H1 (cell line): ENCODE data around the gene TBC1D7. TPM values are rescaled to one million over a fixed set of nuclear protein-coding genes. Genes with fewer than 3 reads are reported as not detected.
A peak's percentile ranks its signal among the peaks of the same experiment; 100 is the strongest.

Experiments used
- CTCF ChIA-PET: fragments of 300-600 bp; sonication (Branson Sonifier 250); formaldehyde crosslinking; loops from one replicate; lab custom pipeline; 2021; ENCODE audit not compliant: partially characterized antibody; lab: Charles Lee
- POLR2A ChIA-PET: fragments of 300-600 bp; sonication (Branson Sonifier 250); formaldehyde crosslinking; loops from one replicate; lab custom pipeline; 2021; ENCODE audit warnings: inconsistent platforms; ENCODE audit not compliant: partially characterized antibody; lab: Charles Lee
- DNase-seq, 2 experiments: peaks; one replicate each; pipeline versions ENCODE4 v3.0.0 to v3.0.0-alpha.2; 2010 to 2022; ENCODE audit warnings: low spot score in 2 of 2, low read depth in 1 of 2, mixed read lengths in 1 of 2
- FAIRE-seq: peaks from 2 replicates; lab custom pipeline; 2011; peaks lifted over from hg19 to GRCh38; lab: Jason Lieb, UNC
- H2AFZ ChIP-seq: 2 replicates; pipeline ENCODE4 v1.8.1; 2012; ENCODE audit warnings: low read length, inconsistent platforms
- H2AK5ac ChIP-seq: 2 replicates; pipeline ENCODE4 v1.6.1; 2013; ENCODE audit warnings: low read depth, low read length
- H2BK120ac ChIP-seq: replicated peaks from 2 replicates; pipeline ENCODE3; 2013; ENCODE audit warnings: low read depth, low read length, inconsistent platforms
- H2BK12ac ChIP-seq: 2 replicates; pipeline ENCODE4 v1.6.1; 2013; ENCODE audit warnings: low read depth, low read length
- H2BK15ac ChIP-seq: 2 replicates; pipeline ENCODE4 v1.6.1; 2013; ENCODE audit warnings: low read length
- H2BK20ac ChIP-seq: 2 replicates; pipeline ENCODE4 v1.6.1; 2013; ENCODE audit warnings: low read length
- H2BK5ac ChIP-seq: 2 replicates; pipeline ENCODE4 v1.6.1; 2013; ENCODE audit warnings: low read depth, low read length
- H3K14ac ChIP-seq: 2 replicates; pipeline ENCODE4 v1.6.1; 2013; ENCODE audit warnings: inconsistent platforms; ENCODE audit not compliant: insufficient read length
- H3K18ac ChIP-seq: 2 replicates; pipeline ENCODE4 v1.6.1; 2013; ENCODE audit warnings: low read length; ENCODE audit errors: extremely low read depth
- H3K23ac ChIP-seq: 2 replicates; pipeline ENCODE4 v1.6.1; 2013; ENCODE audit warnings: inconsistent platforms; ENCODE audit not compliant: insufficient read length
- H3K23me2 ChIP-seq: 2 replicates; pipeline ENCODE4 v1.6.1; 2013; ENCODE audit warnings: low read depth, low read length
- H3K27ac ChIP-seq: 2 replicates; pipeline ENCODE4 v1.6.1; 2011; ENCODE audit warnings: low read depth, low read length, inconsistent platforms
- H3K27me3 ChIP-seq, 4 experiments: replicated peaks in 1 of 4; 1 replicate in 1 of 4; 2 replicates in 3 of 4; pipeline versions ENCODE4 v1.6.1 to v1.8.1; 2011 to 2013; ENCODE audit warnings: low read length in 3 of 4, mild to moderate bottlenecking in 3 of 4, inconsistent platforms in 2 of 4, mixed read lengths in 2 of 4, moderate library complexity in 1 of 4; ENCODE audit not compliant: control insufficient read depth in 3 of 4, insufficient read depth in 3 of 4; ENCODE audit errors: extremely low read depth in 1 of 4
- H3K36me3 ChIP-seq, 4 experiments: 2 replicates each; pipeline versions ENCODE4 v1.6.1 to v1.8.1; 2011 to 2013; ENCODE audit warnings: mild to moderate bottlenecking in 4 of 4, low read length in 3 of 4, moderate library complexity in 2 of 4, control low read depth in 1 of 4, inconsistent platforms in 1 of 4; ENCODE audit not compliant: insufficient read depth in 4 of 4, control insufficient read depth in 2 of 4
- H3K4ac ChIP-seq: replicated peaks from 2 replicates; pipeline ENCODE3; 2013; ENCODE audit warnings: low read length, low read depth, mixed read lengths, inconsistent platforms; ENCODE audit not compliant: insufficient read length
- H3K4me1 ChIP-seq, 4 experiments: replicated peaks in 1 of 4; 1 replicate in 1 of 4; 2 replicates in 3 of 4; pipeline versions ENCODE4 v1.6.1 to v1.8.1; 2011 to 2013; ENCODE audit warnings: low read length in 3 of 4, inconsistent platforms in 2 of 4, mixed read lengths in 1 of 4; ENCODE audit not compliant: insufficient read depth in 4 of 4, control insufficient read depth in 3 of 4
- H3K4me2 ChIP-seq, 2 experiments: 2 replicates each; pipeline versions ENCODE4 v1.6.1 to v1.8.1; 2011 to 2013; ENCODE audit warnings: low read depth in 2 of 2, low read length in 2 of 2, control low read depth in 1 of 2, inconsistent platforms in 1 of 2, mild to moderate bottlenecking in 1 of 2; ENCODE audit not compliant: insufficient read depth in 1 of 2
- H3K4me3 ChIP-seq, 4 experiments: fragments of 200-600, 300-600 bp in 1 of 4; sonication (generic), shearing (Covaris generic), sonication (Bioruptor Twin) in 1 of 4; 2 replicates each; pipeline versions ENCODE4 v1.5.1 to v1.8.1; 2011 to 2016; ENCODE audit warnings: low read length in 4 of 4, low read depth in 3 of 4, control low read depth in 2 of 4, inconsistent platforms in 2 of 4, mild to moderate bottlenecking in 2 of 4, mixed read lengths in 1 of 4, moderate library complexity in 1 of 4; ENCODE audit not compliant: insufficient read depth in 2 of 4; ENCODE audit errors: extremely low read depth in 1 of 4
- H3K56ac ChIP-seq: replicated peaks from 2 replicates; pipeline ENCODE3; 2013; ENCODE audit warnings: low read depth, mild to moderate bottlenecking, mixed read lengths, low read length, inconsistent platforms; ENCODE audit not compliant: insufficient read length
- H3K79me1 ChIP-seq: 2 replicates; pipeline ENCODE4 v1.6.1; 2013; ENCODE audit warnings: low read depth, low read length, control low read depth
- H3K79me2 ChIP-seq, 2 experiments: 2 replicates each; pipeline versions ENCODE4 v1.6.1 to v1.8.1; 2012 to 2013; ENCODE audit warnings: low read length in 2 of 2, mild to moderate bottlenecking in 2 of 2, inconsistent platforms in 1 of 2; ENCODE audit not compliant: insufficient read depth in 2 of 2, control insufficient read depth in 1 of 2
- H3K9ac ChIP-seq, 4 experiments: replicated peaks in 1 of 4; 1 replicate in 1 of 4; 2 replicates in 3 of 4; pipeline versions ENCODE4 v1.6.1 to v1.8.1; 2011 to 2013; ENCODE audit warnings: low read depth in 3 of 4, low read length in 3 of 4, control low read depth in 2 of 4, mild to moderate bottlenecking in 2 of 4, moderate library complexity in 2 of 4, inconsistent platforms in 1 of 4; ENCODE audit errors: extremely low read depth in 1 of 4
- H3K9me3 ChIP-seq, 2 experiments: 2 replicates each; pipeline versions ENCODE4 v1.6.1 to v1.8.1; 2012 to 2013; ENCODE audit warnings: mild to moderate bottlenecking in 2 of 2, moderate library complexity in 2 of 2, control low read depth in 1 of 2, inconsistent platforms in 1 of 2, low read depth in 1 of 2, low read length in 1 of 2, mixed read lengths in 1 of 2; ENCODE audit not compliant: insufficient read depth in 2 of 2
- H4K20me1 ChIP-seq, 2 experiments: replicated peaks in 1 of 2; 2 replicates each; pipeline versions ENCODE3 to v1.8.1; 2011 to 2013; ENCODE audit warnings: inconsistent platforms in 2 of 2, low read length in 2 of 2, mild to moderate bottlenecking in 1 of 2; ENCODE audit not compliant: insufficient read depth in 2 of 2, control insufficient read depth in 1 of 2
- H4K5ac ChIP-seq: 2 replicates; pipeline ENCODE4 v1.6.1; 2013; ENCODE audit warnings: low read length, low read depth, mixed read lengths, inconsistent platforms; ENCODE audit not compliant: insufficient read length
- H4K8ac ChIP-seq: 2 replicates; pipeline ENCODE4 v1.8.0; 2013; ENCODE audit warnings: mild to moderate bottlenecking, moderate library complexity, low read length, inconsistent platforms; ENCODE audit not compliant: insufficient read depth; ENCODE audit errors: extremely low read depth
- H4K91ac ChIP-seq: replicated peaks from 2 replicates; pipeline ENCODE3; 2013; ENCODE audit warnings: low read length, mixed read lengths, inconsistent platforms; ENCODE audit not compliant: insufficient read length
- ATF3 ChIP-seq: IDR thresholded peaks from 2 replicates; pipeline ENCODE4 v1.6.1; 2011; ENCODE audit warnings: low read depth, mild to moderate bottlenecking, low read length; ENCODE audit not compliant: insufficient read depth
- RBBP5 ChIP-seq: IDR thresholded peaks from 2 replicates; pipeline ENCODE4 v1.7.1; 2012; ENCODE audit warnings: low read depth, mild to moderate bottlenecking, inconsistent platforms, low read length, moderate library complexity, borderline replicate concordance
- WGBS, 2 experiments: shearing (Covaris generic) in 1 of 2; methylation state at CpG; one replicate each; pipeline versions ENCODE4 v1.1.6 to v1.1.7; 2013 to 2015; ENCODE audit warnings: low lambda C conversion rate in 2 of 2, mixed read lengths in 2 of 2, inconsistent platforms in 1 of 2, low coverage in 1 of 2, missing lambda C conversion rate in 1 of 2; ENCODE audit not compliant: insufficient replicate concordance in 2 of 2, insufficient coverage in 1 of 2, insufficient read length in 1 of 2; ENCODE audit errors: extremely low coverage in 1 of 2, missing lambda C conversion rate in 1 of 2; 5-methylcytosine and 5-hydroxymethylcytosine counted together
- polyA plus RNA-seq, 7 experiments: library from polyadenylated mRNA; depleted of rRNA in 3 of 7; stranded (reverse) in 5 of 7; unstranded in 2 of 7; fragments of >200 nt in 5 of 7; fragments of 200-250 nt in 2 of 7; gene quantifications; 1 replicate in 5 of 7; 2 replicates in 1 of 7; 4 replicates in 1 of 7; pipeline versions ENCODE4 v1.2.1 to v1.2.3, GENCODE V29; 2011 to 2013; ENCODE audit warnings: missing spikeins in 2 of 7, mixed read lengths in 2 of 7
- total RNA-seq: library from RNA; stranded (reverse); fragmentation: NEBNext Ultra II Directional; extraction: Animal tissue kit (Norgen Biotek cat#: 25700); gene quantifications from 2 replicates; pipeline ENCODE4 v1.2.1, GENCODE V29; 2021

Gene TBC1D7
- total and polyA plus RNA-seq, 2 of the 8 experiments (the other 6 are each of a cell fraction or from before 2014, with no cell fraction given): 46.1 to 55.2 TPM

GRCh38 chr6:13300643-13301590, 27.4 kb downstream of the TBC1D7 start:
- Histone ChIP-seq H2BK15ac (no peak overlapping the region), H3K4me2 (no peak overlapping the region), H4K8ac (no peak overlapping the region), H3K27ac (no peak overlapping the region), H2AK5ac (no peak overlapping the region), H2BK20ac (no peak overlapping the region), H4K20me1 (peaks cover 7 to 10% of the 10 kb centered on the region in 2 experiments), H3K79me1 (0 out of 2 replicates have a peak, but pooled peaks cover 6% of the 10 kb centered on the region), H3K9me3 (no peaks in the 10 kb centered on the region), H3K79me2 (no peaks in the 10 kb centered on the region), H3K4me1 (no peaks in the 10 kb centered on the region), H2BK12ac (no peak overlapping the region), H4K91ac (no peak overlapping the region), H2BK120ac (no peak overlapping the region), H3K4ac (no peak overlapping the region), H2AFZ (no peak overlapping the region), H3K18ac (no peak overlapping the region), H3K56ac (no peak overlapping the region), H3K27me3 (no peaks in the 10 kb centered on the region), H3K23ac (no peak overlapping the region), H3K4me3 (no peak overlapping the region), H3K14ac (no peak overlapping the region), H2BK5ac (no peak overlapping the region), H3K9ac (no peak overlapping the region), H4K5ac (no peak overlapping the region), H3K36me3 (peaks cover 13 to 48% (median 40%) of the 10 kb centered on the region in 4 experiments; a peak in 7 of 8 replicates), H3K23me2 (no peaks in the 10 kb centered on the region)
- ChIA-PET POLR2A (interaction anchor here (0.9 to 1.5 kb wide), 4 partner anchors 9 to 27 kb away, joined by 3 to 5 read pairs (median 4); partner anchors contain the start of gene TBC1D7), CTCF (interaction anchor here (0.6 to 2.6 kb wide), 5 partner anchors 13 to 389 kb away, joined by 3 to 7 read pairs (median 4); no protein-coding TSS in a partner anchor)
- DNase-seq: peak in 1 of 2 experiments; percentile 29
- FAIRE-seq: no peak
- TF ChIP-seq RBBP5 (no peak), ATF3 (no peak)
- WGBS, 2 experiments: 79% methylated on average over 9 of the region's 9 CpGs; no CpG with 5 or more reads in 1 of the 2 experiments
